DMS114 treated with DMSO at 0.1 percent for 48 hours (cell line): ENCODE data around the gene TMEM87B.
A peak's percentile ranks its signal among the peaks of the same experiment; 100 is the strongest.

ENCODE experiments used
- DNase-seq: peaks from one replicate; lab custom pipeline; 2025; ENCODE audit not compliant: unreplicated experiment; lab: John Stamatoyannopoulos, UW

Gene TMEM87B

GRCh38 chr2:112054847-112055729 lies at the start of gene TMEM87B:
TMEM87B (plus strand) TSS chr2:112055269; CDS start chr2:112055592, 323 bp downstream.
- peak; percentile 62 for DNase-seq

DNA sequence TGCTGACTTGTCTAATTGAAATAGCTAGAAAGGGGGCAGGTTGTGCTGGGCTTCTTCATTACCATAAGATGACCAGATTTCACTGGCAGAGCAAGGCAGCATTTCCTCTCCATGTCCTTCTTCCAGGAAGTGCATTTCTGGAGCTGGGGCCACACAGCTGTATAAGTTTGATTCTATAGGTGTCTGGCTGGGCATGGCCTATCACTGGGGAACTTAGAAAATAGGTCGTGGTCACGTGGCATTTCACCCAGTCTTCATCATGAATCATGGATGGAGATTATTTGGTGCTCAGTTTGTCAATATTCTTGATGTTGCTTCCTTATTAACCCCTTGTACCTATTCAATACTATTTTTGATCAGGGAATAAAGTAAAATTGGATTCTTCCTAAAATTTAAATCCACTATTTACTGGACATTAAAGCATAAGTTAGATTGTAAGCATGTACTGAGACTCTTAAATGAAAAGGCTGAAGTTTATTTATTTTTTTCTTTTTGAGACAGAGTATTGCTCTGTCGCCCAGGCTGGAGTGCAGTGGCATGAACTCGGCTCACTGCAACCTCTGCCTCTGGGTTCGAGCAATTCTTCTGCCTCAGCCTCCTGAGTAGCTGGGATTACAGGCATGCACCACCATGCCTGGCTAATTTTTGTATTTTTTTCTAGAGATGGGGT lies 49.5 kb upstream of the TMEM87B start:
- DNase-seq = no peak

DNA sequence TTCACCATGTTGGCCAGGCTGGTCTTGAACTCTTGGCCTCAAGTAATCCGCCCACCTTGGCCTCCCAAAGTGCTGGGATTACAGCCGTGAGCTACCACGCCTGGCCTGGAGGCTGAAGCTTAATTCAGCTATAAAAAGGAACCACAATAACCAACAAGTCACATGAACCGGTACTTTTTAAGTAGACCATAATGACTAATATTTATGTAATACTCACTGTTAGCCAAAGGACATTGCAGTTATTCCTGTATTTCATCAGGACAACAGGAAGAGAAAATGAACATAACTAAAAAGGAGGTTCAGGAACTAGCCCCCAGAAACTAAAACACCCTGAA lies 49.0 kb upstream of the TMEM87B start:
- no peak for DNase-seq

- no peak for DNase-seq
Observed at GRCh38 chr2:112007493-112007892, 47.6 kb upstream of the TMEM87B start.

DNA sequence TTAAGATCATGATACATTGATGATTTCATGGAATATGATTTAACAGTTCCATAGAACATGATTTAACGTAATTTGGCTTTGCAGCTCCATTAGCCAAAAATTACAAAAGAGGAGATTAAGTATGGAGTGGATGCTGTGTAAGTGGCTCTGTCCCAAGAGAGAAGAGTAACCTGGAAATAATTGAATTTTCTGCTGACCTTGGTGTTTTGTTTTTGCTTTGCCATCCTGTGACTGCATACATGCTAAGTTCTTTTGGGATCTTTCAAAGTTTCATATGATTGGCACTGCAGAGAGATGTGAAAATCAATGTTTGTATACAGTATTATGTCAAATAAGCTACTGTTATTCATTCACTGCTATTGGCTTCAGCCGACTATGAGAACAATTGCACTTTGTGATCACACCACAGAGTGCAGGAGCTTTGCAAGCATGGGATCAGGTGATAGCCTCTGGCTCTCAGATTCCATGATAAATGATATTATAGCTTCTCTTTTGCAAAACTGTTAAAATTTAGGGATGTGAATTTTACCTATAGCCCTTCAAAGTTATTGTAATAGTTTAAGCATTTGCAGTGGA lies 46.1 kb upstream of the TMEM87B start:
- DNase-seq = no peak

DNA sequence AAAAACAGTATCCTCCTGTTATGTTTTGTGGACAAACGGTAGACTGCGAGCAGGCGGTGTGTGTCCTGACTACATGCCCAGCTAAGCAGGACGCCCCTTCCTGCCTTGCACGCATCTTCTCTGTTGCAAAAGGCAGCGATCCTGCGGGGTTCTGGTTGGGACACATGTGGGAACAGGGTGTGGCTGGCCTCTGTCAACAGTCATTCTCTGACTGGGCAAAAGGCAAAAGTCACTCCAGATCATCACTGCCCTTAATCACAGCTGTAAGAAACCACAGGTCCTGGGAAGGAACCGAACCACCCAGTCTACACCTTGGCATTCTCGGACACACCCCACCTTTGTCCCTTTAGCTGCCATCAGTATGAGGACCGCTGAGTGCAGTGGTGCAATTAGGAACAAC lies 44.3 kb upstream of the TMEM87B start:
- DNase-seq = no peak

DNA sequence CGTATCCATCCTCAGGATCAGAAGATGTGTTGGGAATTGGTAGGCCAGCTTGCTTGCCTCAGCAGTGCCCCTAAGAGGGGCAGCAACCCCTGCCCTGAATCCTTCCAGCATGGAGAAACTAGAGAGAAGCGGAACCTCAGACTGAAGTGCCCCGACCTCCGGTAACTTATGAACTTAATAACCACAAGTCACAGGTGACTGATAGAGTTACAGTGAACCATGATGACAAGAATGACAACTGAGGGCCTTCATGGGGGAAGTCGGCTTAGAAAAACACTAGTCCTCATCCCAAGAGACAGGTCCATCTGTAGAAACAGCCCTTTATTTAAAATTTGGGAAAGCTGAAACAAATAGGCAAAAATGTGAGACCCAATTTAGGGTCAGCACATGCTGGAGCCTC lies 42.5 kb upstream of the TMEM87B start:
- DNase-seq = no peak

- no peak for DNase-seq
Observed at GRCh38 chr2:112018846-112019245, 36.2 kb upstream of the TMEM87B start.

DNA sequence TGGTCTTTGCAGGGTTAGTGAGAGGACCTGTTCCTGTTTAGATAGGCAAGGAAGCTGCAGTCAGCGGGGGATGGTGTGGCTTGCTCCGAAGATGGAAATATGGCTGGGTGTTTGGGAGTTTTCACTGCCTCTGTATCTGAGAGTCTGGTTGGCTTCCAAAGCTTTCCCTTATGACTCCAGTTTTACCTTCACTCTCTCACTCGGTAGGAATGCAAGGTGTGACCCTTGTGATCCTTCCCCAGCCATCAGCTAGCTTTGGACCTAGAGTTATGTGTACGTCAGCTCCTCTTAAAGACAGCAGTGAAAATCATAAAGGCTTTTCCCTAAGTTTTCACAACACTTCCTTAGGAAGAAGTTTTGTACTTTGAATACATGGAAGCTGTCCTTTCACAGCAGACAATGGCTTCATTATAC lies 35.5 kb upstream of the TMEM87B start:
- DNase-seq = no peak

- DNase-seq = no peak
Observed at GRCh38 chr2:112020561-112020960, 34.5 kb upstream of the TMEM87B start.

DNA sequence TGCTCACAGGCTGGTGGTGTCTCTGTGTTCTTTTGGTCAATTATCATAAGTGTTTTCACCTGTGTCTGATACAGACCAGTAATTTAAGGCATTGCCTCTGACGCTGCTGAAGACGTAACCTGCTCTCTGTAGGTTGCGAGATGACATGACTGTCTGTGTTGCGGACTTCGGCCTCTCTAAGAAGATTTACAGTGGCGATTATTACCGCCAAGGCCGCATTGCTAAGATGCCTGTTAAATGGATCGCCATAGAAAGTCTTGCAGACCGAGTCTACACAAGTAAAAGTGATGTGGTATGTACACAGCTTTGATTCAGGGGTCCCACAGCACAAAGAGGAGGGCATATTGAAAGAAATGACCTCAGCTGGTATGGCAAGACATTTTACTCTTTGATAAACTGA lies 33.8 kb upstream of the TMEM87B start:
- DNase-seq = no peak

DNA sequence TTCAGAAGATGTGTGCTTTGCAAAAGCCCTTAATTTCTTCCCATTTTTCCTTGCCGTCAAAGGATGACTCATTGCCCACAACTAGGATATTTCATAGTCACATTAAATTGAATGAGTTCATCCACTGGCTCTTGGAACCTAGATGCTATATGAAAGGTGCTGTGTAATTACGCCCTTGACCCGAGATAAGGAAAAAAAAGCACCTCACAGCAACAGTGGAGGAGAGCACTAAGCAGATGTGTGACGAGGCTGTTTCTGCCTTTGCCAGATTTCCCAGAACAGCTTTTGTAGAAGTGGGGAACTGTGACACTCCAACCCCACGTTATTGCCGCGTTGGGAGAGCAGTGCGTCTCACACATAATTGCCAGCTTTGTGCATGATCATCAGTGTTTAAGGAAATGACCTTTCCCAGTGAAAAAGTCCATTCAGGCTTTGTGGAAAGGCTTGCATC lies 33.3 kb upstream of the TMEM87B start:
- DNase-seq = no peak

- DNase-seq = no peak
Observed at GRCh38 chr2:112023707-112024106, 31.4 kb upstream of the TMEM87B start.

- no peak for DNase-seq
Observed at GRCh38 chr2:112024231-112024630, 30.8 kb upstream of the TMEM87B start.

DNA sequence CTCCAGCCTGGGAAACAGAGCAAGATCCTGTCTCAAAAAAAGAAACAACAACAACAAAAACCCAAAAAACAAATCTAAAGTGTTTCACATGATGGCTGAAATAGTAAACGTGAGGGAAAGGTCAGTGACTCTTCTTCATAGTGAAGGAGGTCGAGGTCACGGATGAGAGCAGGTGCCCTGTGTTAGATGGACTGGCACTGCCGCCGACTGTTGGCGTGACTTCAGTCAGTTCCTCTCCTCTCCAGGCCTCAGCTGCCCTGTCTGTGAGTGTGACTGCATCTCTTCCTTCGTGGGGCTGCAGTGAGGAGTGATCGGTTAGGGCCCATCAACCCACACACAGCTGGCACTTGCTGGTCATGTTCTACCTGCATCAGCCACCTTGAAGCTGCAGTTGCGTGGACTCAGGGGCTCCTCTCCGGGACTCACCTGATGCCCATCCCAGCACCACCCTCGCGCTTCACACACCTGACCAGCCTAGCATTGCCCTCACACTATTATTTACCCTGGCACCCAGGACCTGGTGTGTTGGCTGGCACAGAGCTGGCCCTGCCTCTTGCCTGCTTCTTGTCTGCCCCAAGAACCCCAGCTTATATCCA lies 30.1 kb upstream of the TMEM87B start:
- no peak for DNase-seq

- DNase-seq = no peak
Observed at GRCh38 chr2:112026509-112026908, 28.6 kb upstream of the TMEM87B start.

DNA sequence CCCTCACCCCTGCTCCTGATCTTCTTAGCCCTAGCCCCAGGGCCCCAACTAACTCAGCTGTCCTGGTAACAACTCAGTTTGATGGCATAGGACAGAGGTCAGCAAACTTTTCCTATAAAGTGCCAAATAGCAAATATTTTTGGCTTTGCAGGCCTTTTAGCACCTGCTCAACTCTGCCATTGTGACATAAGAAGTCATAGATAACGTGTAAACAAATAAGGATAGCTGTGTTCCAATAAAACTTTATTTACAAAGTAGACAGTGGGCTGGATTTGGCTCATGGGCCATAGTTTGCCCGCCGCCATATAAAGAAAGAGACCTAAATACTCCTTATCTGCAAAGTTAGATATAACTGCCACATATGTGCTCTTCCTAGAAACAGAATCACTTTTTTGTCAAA lies 27.3 kb upstream of the TMEM87B start:
- DNase-seq = no peak

DNA sequence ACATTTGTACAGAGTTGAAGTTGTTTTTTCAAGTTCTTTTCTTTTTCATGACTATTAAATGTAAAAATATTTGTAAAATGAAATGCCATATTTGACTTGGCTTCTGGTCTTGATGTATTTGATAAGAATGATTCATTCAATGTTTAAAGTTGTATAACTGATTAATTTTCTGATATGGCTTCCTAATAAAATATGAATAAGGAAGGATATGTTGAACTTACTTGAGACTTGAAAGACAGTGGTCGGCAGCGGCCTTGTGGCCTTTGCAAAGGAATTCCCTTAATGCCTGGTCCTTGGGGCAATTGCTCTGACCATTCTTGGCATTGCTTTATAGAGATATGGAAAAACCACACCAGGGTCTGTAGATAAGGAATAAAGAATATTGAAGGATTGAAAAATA lies 25.9 kb upstream of the TMEM87B start:
- no peak for DNase-seq

DNA sequence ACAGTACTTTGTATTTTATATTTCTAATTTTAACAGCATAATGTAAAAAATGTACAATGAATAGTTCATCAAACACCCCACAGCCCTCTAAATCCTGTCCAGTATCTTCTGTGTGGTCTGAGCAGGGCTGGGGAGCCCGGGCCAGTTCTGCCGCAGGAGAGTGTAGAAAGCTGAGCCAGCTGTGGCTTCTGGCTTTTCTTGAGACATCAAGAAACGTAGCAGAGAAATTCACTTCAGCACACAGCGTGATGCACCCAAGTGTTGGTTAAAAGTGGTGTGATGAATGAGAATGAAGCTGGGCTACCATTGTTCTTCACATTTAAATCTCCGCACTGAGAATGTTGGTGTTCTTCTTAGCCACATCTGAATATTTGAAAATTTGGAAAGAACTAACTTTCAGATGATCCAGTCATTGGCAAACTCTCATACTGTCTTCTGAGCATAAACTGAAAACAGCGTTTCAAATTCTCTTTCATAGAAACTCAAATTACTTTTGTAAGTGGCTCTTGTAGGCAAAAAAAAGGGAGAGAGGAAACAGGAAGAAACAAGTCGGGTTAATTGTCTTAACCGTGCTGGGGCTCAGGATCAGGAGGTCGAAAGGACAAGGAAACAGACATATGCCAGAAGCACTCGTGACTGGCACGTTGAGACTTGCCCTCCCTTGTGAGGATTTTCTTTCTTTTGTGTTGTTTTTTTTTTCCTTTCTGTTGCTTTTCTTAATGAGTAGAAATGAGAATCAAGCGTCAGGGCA lies 23.4 kb upstream of the TMEM87B start:
- no peak for DNase-seq

GRCh38 chr2:112032224-112032586 lies 22.9 kb upstream of the TMEM87B start:
- DNase-seq = no peak
